Testis (tissue), 3 donors: Measurements from ENCODE around the gene STXBP1. TPM values are rescaled to one million over a fixed set of nuclear protein-coding genes. Genes with fewer than 3 reads are reported as not detected.

Experiments
- DNase-seq: peaks from one replicate; pipeline ENCODE4 v3.0.0-alpha.2; 2019
- H3K27ac ChIP-seq, 2 donors: fragments of 200-600 bp; sonication (generic); one replicate each; pipeline ENCODE4 v1.5.1; 2019
- H3K27me3 ChIP-seq: fragments of 200-600 bp; sonication (generic); one replicate; pipeline ENCODE4 v1.5.1; 2019
- H3K36me3 ChIP-seq: fragments of 200-600 bp; sonication (generic); one replicate; pipeline ENCODE4 v1.5.1; 2017; ENCODE audit warnings: low read depth; ENCODE audit errors: missing control alignments
- H3K4me1 ChIP-seq: fragments of 200-600 bp; sonication (generic); one replicate; pipeline ENCODE4 v1.5.1; 2019
- H3K4me3 ChIP-seq, 2 donors: fragments of 200-600 bp; sonication (generic); one replicate each; pipeline ENCODE4 v1.5.1; 2017 to 2019
- H3K9me3 ChIP-seq: fragments of 200-600 bp; sonication (generic); one replicate; pipeline ENCODE4 v1.5.1; 2017
- CTCF ChIP-seq, 3 experiments: fragments of 450-650 bp in 2 of 3; fragments of 200-600 bp in 1 of 3; sonication (generic) in 1 of 3; IDR thresholded peaks; one replicate each; pipeline ENCODE4 v1.5.1; 2016 to 2019; ENCODE audit warnings: antibody characterized with exemption in 3 of 3, mild to moderate bottlenecking in 2 of 3, moderate library complexity in 1 of 3
- POLR2A ChIP-seq: fragments of 450-650 bp; IDR thresholded peaks from one replicate; pipeline ENCODE4 v1.6.1; 2017; ENCODE audit warnings: antibody characterized with exemption, mild to moderate bottlenecking, moderate library complexity
- WGBS, 2 donors: methylation state at CpG; one replicate each; pipeline ENCODE4 v1.1.5; 2018; 5-methylcytosine and 5-hydroxymethylcytosine counted together
- intact Hi-C: fragments of 100-400 bp; cut with DNase I; formaldehyde crosslinking; loops from one replicate; pipeline ENCODE4 v1.15.1; 2023; ENCODE audit warnings: low total_unique reads
- polyA plus RNA-seq: library from polyadenylated mRNA; stranded (reverse); fragments of 350-450 nt; fragmentation: Illumina TruSeq; extraction: RNeasy Lipid Tissue Mini Kit (QIAGEN cat#74804); gene quantifications from one replicate; pipeline ENCODE4 v1.2.3, GENCODE V29; 2014; ENCODE audit warnings: low read depth, low replicate concordance; ENCODE audit not compliant: insufficient read depth
- total RNA-seq, 2 donors: library from RNA; depleted of rRNA; stranded (reverse); fragments of >200 nt; gene quantifications; one replicate each; pipeline ENCODE4 v1.2.3, GENCODE V29; 2016

STXBP1 gene
- total and polyA plus RNA-seq, 3 donors from 2014 or later, result 21.2 to 36.1 (median 33.1) TPM

- Histone ChIP-seq H3K27ac (no peak overlapping the region), H3K36me3 (no peaks in the 10 kb centered on the region), H3K27me3 (no peaks in the 10 kb centered on the region), H3K4me1 (peaks cover 13% of the 10 kb centered on the region), H3K4me3 (peak overlapping the region; percentile 31 to 56), H3K9me3 (no peaks in the 10 kb centered on the region)
- TF ChIP-seq CTCF (IDR thresholded peaks at IDR 0.05) (no peak), POLR2A (no peak)
- intact Hi-C loops, result no loop called here
- DNase-seq, result peak; percentile 94
- WGBS, 2 donors, result 31 to 50% methylated on average over 25 to 38 of the region's 38 CpGs
These were observed 129.9 kb downstream of the STXBP1 start for GRCh38 chr9:127741831-127742434.

Other genes with a start within 250 kb of the STXBP1 start
- 10 to 100 TPM; 62.7 to 68.6 TPM for gene SLC2A8, start 215.1 kb upstream of the STXBP1 start, total RNA-seq
- gene SLC2A8, start 215.1 kb upstream of the STXBP1 start, polyA plus RNA-seq, result 128 TPM
- 10 to 100 TPM; 19.5 to 24.5 TPM for gene ZNF79, start 187.9 kb upstream of the STXBP1 start, total RNA-seq
- 15.9 TPM for gene ZNF79, start 187.9 kb upstream of the STXBP1 start, polyA plus RNA-seq
- 100 to 1,000 TPM; 499 to 950 TPM for gene RPL12, start 160.9 kb upstream of the STXBP1 start, total RNA-seq
- gene RPL12, start 160.9 kb upstream of the STXBP1 start, polyA plus RNA-seq, result 1,237 TPM
- 10 to 100 TPM; 20.5 to 22.0 TPM for gene LRSAM1, start 160.8 kb upstream of the STXBP1 start, total RNA-seq
- gene LRSAM1, start 160.8 kb upstream of the STXBP1 start, polyA plus RNA-seq, result 9.9 TPM
- 10 to 100 TPM; 11.6 to 26.5 TPM for gene CFAP157, start 94.7 kb downstream of the STXBP1 start, total RNA-seq
- gene CFAP157, start 94.7 kb downstream of the STXBP1 start, polyA plus RNA-seq, result 30.6 TPM
- 10 to 100 TPM; 19.0 to 24.5 TPM for gene PTRH1, start 103.4 kb downstream of the STXBP1 start, total RNA-seq
- 18.2 TPM for gene PTRH1, start 103.4 kb downstream of the STXBP1 start, polyA plus RNA-seq
- 10 to 100 TPM; 25.0 to 32.7 TPM for gene TTC16, start 103.8 kb downstream of the STXBP1 start, total RNA-seq
- gene TTC16, start 103.8 kb downstream of the STXBP1 start, polyA plus RNA-seq, result 46.2 TPM
- 10 to 100 TPM; 28.7 to 32.0 TPM for gene TOR2A, start 123.0 kb downstream of the STXBP1 start, total RNA-seq
- gene TOR2A, start 123.0 kb downstream of the STXBP1 start, polyA plus RNA-seq, result 30.4 TPM
- gene SH2D3C, start 166.4 kb downstream of the STXBP1 start, total RNA-seq, result 1 to 10 TPM; 6.6 to 9.6 TPM
- gene SH2D3C, start 166.4 kb downstream of the STXBP1 start, polyA plus RNA-seq, result 8.8 TPM
- gene CDK9, start 173.8 kb downstream of the STXBP1 start, total RNA-seq, result 100 to 1,000 TPM; 136 to 163 TPM
- 77.1 TPM for gene CDK9, start 173.8 kb downstream of the STXBP1 start, polyA plus RNA-seq
- gene FPGS, start 190.6 kb downstream of the STXBP1 start, total RNA-seq, result 100 to 1,000 TPM in 1 of 2 donors, 10 to 100 TPM in 1; 99.3 to 105 TPM
- 37.9 TPM for gene FPGS, start 190.6 kb downstream of the STXBP1 start, polyA plus RNA-seq
- gene ENG, start 242.4 kb downstream of the STXBP1 start, total RNA-seq, result 100 to 1,000 TPM; 132 to 214 TPM
- gene ENG, start 242.4 kb downstream of the STXBP1 start, polyA plus RNA-seq, result 144 TPM